GM23338 (cell line): ENCODE measurements around the gene NDUFA7. TPM values are rescaled to one million over a fixed set of nuclear protein-coding genes. Genes with fewer than 3 reads are reported as not detected.

Experiments used
- ATAC-seq: fragments of 200-7000 bp; cut with Tn5 transposase; 3 replicates; pipeline ENCODE4 v1.9.1; 2020
- DNase-seq: peaks from one replicate; pipeline ENCODE4 v3.0.0-alpha.2; 2015; ENCODE audit warnings: low spot score
- H2AFZ ChIP-seq: fragments of 200-600 bp; sonication (generic); 2 replicates; pipeline ENCODE4 v1.8.0; 2016; ENCODE audit warnings: antibody characterized with exemption, mild to moderate bottlenecking, moderate library complexity
- H3F3A ChIP-seq: fragments of 200-600 bp; sonication (generic); replicated peaks from 2 replicates; pipeline ENCODE4 v1.8.0; 2017; ENCODE audit warnings: antibody characterized with exemption, mixed run types, low read depth
- H3K27ac ChIP-seq: fragments of 200-600 bp; sonication (generic); 2 replicates; pipeline ENCODE4 v1.6.1; 2016; ENCODE audit warnings: low read depth
- H3K27me3 ChIP-seq: fragments of 200-600 bp; sonication (generic); 2 replicates; pipeline ENCODE4 v1.8.0; 2016; ENCODE audit warnings: mild to moderate bottlenecking, mixed run types, moderate library complexity; ENCODE audit not compliant: insufficient read depth
- H3K36me3 ChIP-seq: fragments of 200-600 bp; sonication (generic); 2 replicates; pipeline ENCODE4 v1.8.0; 2016; ENCODE audit warnings: mild to moderate bottlenecking; ENCODE audit not compliant: insufficient read depth
- H3K4me1 ChIP-seq: fragments of 200-600 bp; sonication (generic); 2 replicates; pipeline ENCODE4 v1.8.0; 2016; ENCODE audit warnings: mild to moderate bottlenecking, moderate library complexity; ENCODE audit not compliant: insufficient read depth
- H3K4me2 ChIP-seq: fragments of 200-600 bp; sonication (generic); 2 replicates; pipeline ENCODE4 v1.7.1; 2017; ENCODE audit warnings: mixed run types
- H3K4me3 ChIP-seq: fragments of 200-600 bp; sonication (generic); 2 replicates; pipeline ENCODE4 v1.6.1; 2016; ENCODE audit warnings: mixed run types
- H3K79me2 ChIP-seq: fragments of 200-600 bp; sonication (generic); replicated peaks from 2 replicates; pipeline ENCODE4 v1.8.0; 2017; ENCODE audit warnings: mild to moderate bottlenecking; ENCODE audit not compliant: insufficient read depth
- H3K9me2 ChIP-seq: fragments of 200-600 bp; sonication (generic); 2 replicates; pipeline ENCODE4 v1.8.0; 2017; ENCODE audit not compliant: insufficient read depth
- H4K20me1 ChIP-seq: fragments of 200-600 bp; sonication (generic); replicated peaks from 2 replicates; pipeline ENCODE4 v1.8.0; 2017; ENCODE audit warnings: mild to moderate bottlenecking; ENCODE audit not compliant: insufficient read depth
- H3K27ac Mint-ChIP-seq: 2 replicates; pipeline ENCODE4 v1.8.0; 2020; ENCODE audit warnings: inconsistent platforms, mild to moderate bottlenecking, moderate library complexity, mixed read lengths
- H3K27me3 Mint-ChIP-seq: 3 replicates; pipeline ENCODE4 v1.8.0; 2022; ENCODE audit warnings: low read depth, mild to moderate bottlenecking, moderate library complexity, mixed read lengths, inconsistent platforms; ENCODE audit not compliant: insufficient read depth, poor library complexity
- H3K36me3 Mint-ChIP-seq: 3 replicates; pipeline ENCODE4 v1.8.0; 2021; ENCODE audit warnings: low read depth, mild to moderate bottlenecking, inconsistent platforms, moderate library complexity, mixed read lengths
- H3K4me1 Mint-ChIP-seq: 3 replicates; pipeline ENCODE4 v1.8.0; 2020; ENCODE audit warnings: mild to moderate bottlenecking, inconsistent platforms, mixed read lengths
- H3K4me3 Mint-ChIP-seq: 3 replicates; pipeline ENCODE4 v1.8.0; 2021; ENCODE audit warnings: moderate library complexity, mild to moderate bottlenecking, inconsistent platforms, mixed read lengths
- H3K9me3 Mint-ChIP-seq: 3 replicates; pipeline ENCODE4 v1.8.0; 2020; ENCODE audit warnings: moderate library complexity, mild to moderate bottlenecking, inconsistent platforms, mixed read lengths
- CREB1 ChIP-seq: fragments of 250-450 bp; sonication (Bioruptor Pico); IDR thresholded peaks from 2 replicates; pipeline ENCODE4 v1.5.0; 2020; ENCODE audit warnings: low read depth, mild to moderate bottlenecking, moderate library complexity
- CTCF ChIP-seq, 2 experiments: fragments of 200-600 bp in 1 of 2; sonication (generic) in 1 of 2; conservative IDR thresholded peaks; 2 replicates each; pipeline versions ENCODE4 v1.5.1 to v1.6.1; 2016 to 2017; ENCODE audit warnings: antibody characterized with exemption in 2 of 2, low read depth in 2 of 2, mild to moderate bottlenecking in 2 of 2, moderate library complexity in 1 of 2
- EZH2 ChIP-seq: fragments of 200-600 bp; sonication (generic); IDR thresholded peaks from one replicate; pipeline ENCODE4 v1.8.0; 2017; ENCODE audit warnings: antibody characterized with exemption, mild to moderate bottlenecking, low read depth; ENCODE audit not compliant: unreplicated experiment
- EZH2phosphoT487 ChIP-seq: fragments of 200-600 bp; sonication (generic); IDR thresholded peaks from one replicate; pipeline ENCODE4 v1.8.1; 2018; ENCODE audit warnings: antibody characterized with exemption; ENCODE audit not compliant: unreplicated experiment
- NANOG ChIP-seq: IDR thresholded peaks from 2 replicates; pipeline ENCODE4 v1.6.1; 2016; ENCODE audit warnings: antibody characterized with exemption, borderline replicate concordance
- REST ChIP-seq: IDR thresholded peaks from one replicate; pipeline ENCODE4 v1.6.1; 2018; ENCODE audit warnings: antibody characterized with exemption; ENCODE audit not compliant: unreplicated experiment
- ZNF114 ChIP-seq: fragments of 250-450 bp; sonication (Bioruptor Pico); IDR thresholded peaks from 2 replicates; pipeline ENCODE4 v1.5.0; 2020; ENCODE audit warnings: mild to moderate bottlenecking, moderate library complexity
- ZNF462 ChIP-seq: fragments of 250-450 bp; sonication (Bioruptor Pico); IDR thresholded peaks from 2 replicates; pipeline ENCODE4 v1.5.0; 2020; ENCODE audit warnings: mild to moderate bottlenecking, moderate library complexity
- polyA plus RNA-seq: library from polyadenylated mRNA; unstranded; fragments of >200 nt; fragmentation: Nextera tagmentation; extraction: Ambion mirVana; gene quantifications from 2 replicates; pipeline ENCODE4 v1.2.1, GENCODE V29; 2016
- total RNA-seq: library from RNA; depleted of rRNA; stranded (reverse); fragments of >200 nt; shearing (Covaris generic); gene quantifications from 2 replicates; pipeline ENCODE4 v1.2.3, GENCODE V29; 2014

Gene NDUFA7
- total and polyA plus RNA-seq, 2 experiments from 2014 or later = 35.1 to 344 TPM

- no peak overlapping the region for H3K4me2 ChIP-seq
Measured at GRCh38 chr19:8361921-8362793, 41.0 kb upstream of the NDUFA7 start.

GRCh38 chr19:8360196-8360595 is 39.0 kb upstream of the NDUFA7 start:
- no peaks in the 10 kb centered on the region for H4K20me1 ChIP-seq
- Mint-ChIP-seq H3K27me3 (peaks cover 26% of the 10 kb centered on the region), H3K4me3 (no peak overlapping the region), H3K4me1 (peaks cover 5% of the 10 kb centered on the region), H3K27ac (no peak overlapping the region), H3K36me3 (no peaks in the 10 kb centered on the region), H3K9me3 (no peaks in the 10 kb centered on the region)
- peaks cover 9% of the 10 kb centered on the region; the same call in 1 of the 2 replicates for H3F3A ChIP-seq
- DNase-seq = no peak
- no peak overlapping the region for H2AFZ ChIP-seq
- H3K9me2 ChIP-seq = no peaks in the 10 kb centered on the region
- H3K36me3 ChIP-seq = no peaks in the 10 kb centered on the region
- no peak for ATAC-seq
- no peaks in the 10 kb centered on the region for H3K79me2 ChIP-seq
- peaks cover 36% of the 10 kb centered on the region for H3K27me3 ChIP-seq
- no peak overlapping the region for H3K4me2 ChIP-seq
- no peak overlapping the region for H3K27ac ChIP-seq
- H3K4me3 ChIP-seq = no peak overlapping the region
- peaks cover 6% of the 10 kb centered on the region; the same call in 1 of the 2 replicates for H3K4me1 ChIP-seq
- TF ChIP-seq EZH2 = no peak
- no peak for TF ChIP-seq REST
- no peak for TF ChIP-seq CREB1 (CRISPR knock-in tag)
- TF ChIP-seq CTCF (conservative IDR thresholded peaks at IDR 0.05; ENCODE audit: low read depth in 2 of 2) = no peak
- TF ChIP-seq EZH2phosphoT487 = no peak
- TF ChIP-seq NANOG = no peak
- TF ChIP-seq ZNF114 = no peak
- no peak for TF ChIP-seq ZNF462 (CRISPR knock-in tag)

More at GRCh38 chr19:8361921-8362793, 41.0 kb upstream of the NDUFA7 start:
- no peak overlapping the region for H3K27ac ChIP-seq
- H3K4me3 ChIP-seq = no peak overlapping the region
- no peaks in the 10 kb centered on the region for H3K79me2 ChIP-seq
- no peak for ATAC-seq
- no peaks in the 10 kb centered on the region for H4K20me1 ChIP-seq
- TF ChIP-seq EZH2phosphoT487 = no peak
- H3K36me3 ChIP-seq = no peaks in the 10 kb centered on the region
- H3K27me3 ChIP-seq = peaks cover 52% of the 10 kb centered on the region
- no peak overlapping the region for H2AFZ ChIP-seq
- no peaks in the 10 kb centered on the region for H3K9me2 ChIP-seq
- Mint-ChIP-seq H3K36me3 (no peaks in the 10 kb centered on the region), H3K4me1 (peaks cover 15% of the 10 kb centered on the region), H3K4me3 (no peak overlapping the region), H3K9me3 (no peaks in the 10 kb centered on the region; the same call in 2 of the 3 replicates), H3K27ac (no peak overlapping the region), H3K27me3 (peaks cover 45% of the 10 kb centered on the region)
- peaks cover 6% of the 10 kb centered on the region; the same call in 1 of the 2 replicates for H3K4me1 ChIP-seq
- DNase-seq = no peak
- H3F3A ChIP-seq = peaks cover 9% of the 10 kb centered on the region; the same call in 1 of the 2 replicates
